Urinary bladder (tissue), 4 donors: ENCODE measurements around the gene SERINC5. TPM values are rescaled to one million over a fixed set of nuclear protein-coding genes. Genes with fewer than 3 reads are reported as not detected.
"Not testable (repeated sequence)": the region's sequence is repeated elsewhere in the genome, so short reads cannot be mapped to it uniquely, and the experiment has no call there.

Source experiments
- DNase-seq: peaks from one replicate; pipeline ENCODE4 v3.0.0-alpha.2; 2015; ENCODE audit errors: extremely low spot score
- H3K27ac ChIP-seq: one replicate; pipeline ENCODE4 v1.5.1; 2013; ENCODE audit warnings: low read depth, mild to moderate bottlenecking, moderate library complexity
- H3K36me3 ChIP-seq: one replicate; pipeline ENCODE4 v1.6.1; 2013; ENCODE audit warnings: mild to moderate bottlenecking, moderate library complexity; ENCODE audit not compliant: insufficient read depth
- H3K4me1 ChIP-seq: one replicate; pipeline ENCODE4 v1.6.1; 2013; ENCODE audit warnings: mild to moderate bottlenecking, moderate library complexity; ENCODE audit not compliant: insufficient read depth
- H3K4me3 ChIP-seq: one replicate; pipeline ENCODE4 v1.5.1; 2013; ENCODE audit warnings: low read depth, low read length
- WGBS: extraction: QIAGEN DNeasy Blood & Tissue Kit; methylation state at CpG from one replicate; pipeline ENCODE4 v1.1.7; 2013; 5-methylcytosine and 5-hydroxymethylcytosine counted together
- polyA plus RNA-seq: library from polyadenylated mRNA; stranded (reverse); fragments of 200-250 nt; gene quantifications from one replicate; pipeline ENCODE4 v1.2.3, GENCODE V29; 2013
- total RNA-seq: library from RNA; depleted of rRNA; stranded (reverse); fragments of >200 nt; gene quantifications from one replicate; pipeline ENCODE4 v1.2.3, GENCODE V29; 2014
- donor health status: healthy with polysubstance abuse.
- donor health status: healthy.

SERINC5 gene
- total and polyA plus RNA-seq, 2 donors = 7.2 to 48.7 TPM

DNA sequence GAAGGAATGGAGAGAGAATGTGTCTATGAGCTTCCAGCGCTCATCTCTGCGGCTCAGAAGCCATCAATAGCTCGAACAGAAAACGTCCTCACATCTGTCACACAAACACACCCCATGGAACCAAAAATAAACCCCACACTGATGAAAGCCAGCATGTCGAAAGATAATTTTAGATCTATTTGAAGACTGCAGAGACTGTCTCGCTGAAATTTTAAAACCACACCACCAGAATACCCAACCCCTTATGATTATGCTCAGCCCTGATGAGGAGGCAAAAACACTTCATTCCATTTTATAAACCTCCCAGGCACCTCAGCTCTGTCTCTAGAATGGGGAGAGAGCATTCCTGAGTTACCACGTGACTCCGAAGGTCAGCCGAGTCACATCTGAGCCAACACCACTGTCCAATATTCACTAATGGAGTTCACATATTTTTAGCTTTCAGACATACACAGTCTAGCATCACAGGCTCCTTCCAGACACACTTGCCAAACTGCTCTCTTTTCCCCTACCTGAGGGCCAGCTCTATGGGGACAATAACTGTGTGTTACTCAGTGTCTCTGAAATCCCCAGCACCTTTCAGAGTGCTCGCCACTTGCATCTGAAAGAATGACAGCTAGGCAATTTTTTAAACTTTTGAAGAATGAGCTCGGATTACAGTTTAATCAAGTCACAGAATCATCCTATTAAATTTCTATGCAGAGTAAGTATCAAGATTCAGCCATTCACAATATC is 63.2 kb downstream of the SERINC5 start:
- no peak for DNase-seq
- no peaks in the 10 kb centered on the region for H3K36me3 ChIP-seq
- H3K27ac ChIP-seq = no peak overlapping the region
- no peaks in the 10 kb centered on the region for H3K4me1 ChIP-seq
- 48% methylated on average over 11 of the region's 11 CpGs for WGBS
- H3K4me3 ChIP-seq = no peak overlapping the region

DNA sequence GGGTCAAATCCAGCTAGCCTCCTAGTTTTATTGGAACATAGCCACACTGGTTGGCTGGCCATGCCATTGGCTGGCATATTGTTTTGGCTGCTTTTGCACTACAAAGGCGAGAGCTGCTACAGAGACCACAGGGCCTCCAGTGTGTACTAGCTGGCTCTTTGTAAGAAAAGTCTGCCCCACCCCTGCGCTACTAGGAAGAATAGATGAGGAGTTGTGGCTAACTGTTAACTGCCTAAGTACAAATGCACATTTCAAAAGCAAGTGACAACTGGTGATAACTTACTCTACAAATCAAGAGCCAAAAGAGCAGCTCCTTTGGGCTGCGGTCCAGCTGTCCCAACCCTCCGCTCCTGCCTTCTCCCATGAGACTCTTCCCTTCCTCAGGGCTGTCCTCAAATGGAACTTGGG is 63.9 kb downstream of the SERINC5 start:
- no peaks in the 10 kb centered on the region for H3K36me3 ChIP-seq
- H3K27ac ChIP-seq = no peak overlapping the region
- no peak overlapping the region for H3K4me3 ChIP-seq
- no peak for DNase-seq
- no peaks in the 10 kb centered on the region for H3K4me1 ChIP-seq
- 45% methylated on average over 4 of the region's 4 CpGs for WGBS

DNA sequence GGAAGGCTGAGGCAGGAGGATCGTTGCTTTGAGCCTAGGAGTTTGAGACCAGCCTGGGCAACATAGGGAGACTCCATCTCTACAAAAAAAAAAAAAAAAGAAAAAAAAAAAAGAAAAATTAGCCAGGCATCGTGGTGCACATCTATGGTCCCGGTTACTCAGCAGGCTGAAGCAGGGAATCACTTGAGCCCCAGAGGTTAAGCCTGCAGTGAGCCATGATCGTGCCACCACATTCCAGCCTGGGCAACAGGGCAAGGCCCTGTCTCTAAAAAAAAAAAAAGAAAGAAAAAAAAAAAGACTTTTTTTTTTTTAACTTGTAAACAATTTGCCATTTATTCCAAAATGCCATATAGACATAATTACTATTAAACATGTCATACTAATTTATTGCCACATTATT is 64.5 kb downstream of the SERINC5 start:
- Histone ChIP-seq H3K36me3 (no peaks in the 10 kb centered on the region), H3K27ac (no peak overlapping the region), H3K4me3 (no peak overlapping the region), H3K4me1 (no peaks in the 10 kb centered on the region)
- 77% methylated on average over 4 of the region's 4 CpGs for WGBS
- DNase-seq = no peak

DNA sequence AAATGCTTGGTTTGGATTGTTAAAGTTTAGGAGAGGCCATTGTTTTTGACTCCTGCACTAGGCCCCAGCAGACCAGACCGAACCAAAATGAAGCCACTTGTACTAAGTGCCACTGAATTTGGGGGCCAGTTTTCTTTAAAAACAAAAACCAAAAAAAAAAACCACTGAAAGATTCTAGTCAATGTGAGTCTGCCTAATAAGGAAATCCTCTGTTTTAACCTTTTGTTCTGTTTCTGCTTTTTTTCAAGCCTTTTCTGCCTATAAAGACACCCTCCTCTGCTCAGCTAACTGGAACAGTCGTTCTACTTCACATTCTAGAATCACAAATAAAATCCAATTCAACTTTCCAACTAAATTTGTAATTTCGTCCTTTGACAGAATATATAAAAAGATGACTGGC is 64.9 kb downstream of the SERINC5 start:
- Histone ChIP-seq H3K36me3 (no peaks in the 10 kb centered on the region), H3K27ac (no peak overlapping the region), H3K4me1 (no peaks in the 10 kb centered on the region), H3K4me3 (no peak overlapping the region)
- no peak for DNase-seq
- 83% methylated on average over 3 of the region's 3 CpGs for WGBS

DNA sequence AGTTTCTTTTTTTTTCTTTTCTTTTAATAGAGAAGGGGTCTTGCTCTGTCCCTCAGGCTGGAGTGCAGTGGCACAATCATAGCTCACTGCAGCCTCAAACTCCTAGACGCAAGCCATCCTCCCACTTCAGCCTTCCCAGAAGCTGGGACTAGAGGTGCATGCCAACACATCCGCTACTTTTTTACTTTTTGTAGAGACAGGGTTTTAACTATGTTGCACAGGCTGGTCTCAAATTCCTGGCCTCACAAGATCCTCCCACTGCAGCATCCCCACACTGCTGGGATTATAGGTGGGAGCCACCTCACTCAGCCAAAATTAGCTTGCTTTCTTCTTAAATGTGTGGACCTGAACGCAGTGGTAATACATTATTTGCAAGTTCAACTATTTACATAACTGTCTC is 66.1 kb downstream of the SERINC5 start:
- Histone ChIP-seq H3K36me3 (no peaks in the 10 kb centered on the region), H3K4me3 (no peak overlapping the region), H3K27ac (no peak overlapping the region), H3K4me1 (no peaks in the 10 kb centered on the region)
- DNase-seq = no peak
- 87% methylated on average over 3 of the region's 3 CpGs for WGBS

DNA sequence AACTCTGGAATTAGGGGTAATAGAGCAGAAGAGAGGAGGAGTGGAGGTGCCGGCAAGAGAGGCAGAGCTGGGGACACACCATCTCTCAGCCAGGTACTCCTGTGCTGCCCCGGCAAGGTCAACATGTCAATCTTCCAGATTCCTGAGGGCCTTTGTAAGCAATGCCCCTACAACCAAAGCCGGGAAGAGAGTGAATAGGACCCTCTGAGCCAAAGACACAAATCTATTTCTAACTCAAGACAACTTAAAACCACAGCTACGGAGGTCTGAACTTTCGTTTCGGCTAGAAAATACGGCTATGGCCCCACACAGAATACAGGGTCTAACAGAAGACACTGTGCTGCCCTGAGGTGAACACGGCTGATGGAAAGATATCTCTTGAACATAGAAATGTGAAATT is 66.6 kb downstream of the SERINC5 start:
- peak overlapping the region; percentile 14 for H3K4me3 ChIP-seq
- no peaks in the 10 kb centered on the region for H3K36me3 ChIP-seq
- WGBS = 86% methylated on average over 8 of the region's 8 CpGs
- H3K4me1 ChIP-seq = no peaks in the 10 kb centered on the region
- no peak overlapping the region for H3K27ac ChIP-seq
- no peak for DNase-seq

DNA sequence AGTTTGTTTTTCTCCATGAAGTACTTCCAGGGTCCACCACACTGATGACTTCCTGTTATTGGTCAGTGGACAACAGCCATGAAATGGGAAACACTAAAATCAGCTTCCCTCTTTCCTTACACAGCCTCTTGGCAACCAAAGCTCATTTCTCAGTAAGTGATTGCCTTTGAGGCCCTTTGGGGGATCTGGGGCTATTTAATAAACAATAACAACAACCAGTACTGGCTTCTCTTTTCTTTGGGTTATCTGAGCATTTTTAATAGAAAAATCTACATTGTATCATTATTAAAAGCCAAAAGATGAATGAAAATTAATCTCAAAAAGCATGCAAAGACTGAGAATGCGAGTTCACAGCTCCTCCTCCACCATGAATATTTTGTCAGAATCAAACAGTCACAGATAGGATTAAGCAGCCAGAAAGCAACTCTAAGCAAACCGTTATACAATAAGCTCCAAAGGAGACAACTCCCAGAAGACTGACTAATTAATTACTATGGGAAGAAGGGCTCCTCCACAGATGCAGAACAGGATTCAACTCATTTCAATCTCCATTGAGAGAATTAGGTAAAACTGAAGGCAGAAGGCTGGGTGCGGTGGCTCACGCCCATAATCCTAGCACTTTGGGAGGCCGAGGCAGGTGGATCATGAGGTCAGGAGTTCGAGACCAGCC is 68.3 kb downstream of the SERINC5 start:
- 81% methylated on average over 6 of the region's 6 CpGs for WGBS
- Histone ChIP-seq H3K4me3 (no peak overlapping the region), H3K27ac (peak overlapping the region; percentile 65)

DNA sequence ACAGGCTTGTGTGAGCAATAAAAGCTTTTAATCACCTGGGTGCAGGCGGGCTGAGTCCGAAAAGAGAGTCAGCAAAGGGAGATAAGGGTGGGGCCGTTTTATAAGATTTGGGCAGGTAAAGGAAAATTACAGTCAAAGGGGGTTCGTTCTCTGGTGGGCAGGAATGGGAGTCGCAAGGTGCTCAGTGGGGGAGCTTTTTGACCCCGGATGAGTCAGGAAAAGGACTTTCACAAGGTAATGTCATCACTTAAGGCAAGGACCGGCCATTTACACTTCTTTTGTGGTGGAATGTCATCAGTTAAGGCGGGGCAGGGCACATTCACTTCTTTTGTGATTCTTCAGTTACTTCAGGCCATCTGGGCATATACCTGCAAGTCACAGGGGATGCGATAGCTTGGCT is 70.3 kb downstream of the SERINC5 start:
- not testable (repeated sequence) for DNase-seq, H3K4me3 ChIP-seq, H3K36me3 ChIP-seq, H3K4me1 ChIP-seq, H3K27ac ChIP-seq
- WGBS = 88% methylated on average over 9 of the region's 9 CpGs

More for the DNA sequence above, 68.3 kb downstream of the SERINC5 start:
- no peaks in the 10 kb centered on the region for H3K4me1 ChIP-seq
- H3K36me3 ChIP-seq = no peaks in the 10 kb centered on the region
- DNase-seq = no peak

DNA sequence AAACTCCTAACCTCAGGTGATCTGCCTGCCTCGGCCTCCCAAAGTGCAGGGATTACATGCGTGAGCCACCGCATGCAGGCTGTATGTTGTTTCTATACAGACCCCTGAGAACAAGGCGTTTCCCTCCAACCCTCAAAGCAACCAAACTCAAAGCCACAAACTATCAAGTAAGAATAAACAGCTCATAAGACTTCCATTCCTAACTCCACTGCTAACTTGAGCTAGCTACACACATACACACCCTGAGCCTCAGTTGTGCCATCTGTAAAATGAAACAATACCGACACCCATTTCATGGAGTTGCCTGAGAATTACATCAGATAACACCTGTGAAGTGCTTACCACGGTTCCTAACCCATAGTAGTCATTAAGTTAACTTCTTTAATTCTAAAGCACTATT is 70.8 kb downstream of the SERINC5 start:
- no peaks in the 10 kb centered on the region for H3K36me3 ChIP-seq
- DNase-seq = no peak
- H3K27ac ChIP-seq = no peak overlapping the region
- WGBS = 92% methylated on average over 6 of the region's 6 CpGs
- peaks cover 2% of the 10 kb centered on the region for H3K4me1 ChIP-seq
- no peak overlapping the region for H3K4me3 ChIP-seq

DNA sequence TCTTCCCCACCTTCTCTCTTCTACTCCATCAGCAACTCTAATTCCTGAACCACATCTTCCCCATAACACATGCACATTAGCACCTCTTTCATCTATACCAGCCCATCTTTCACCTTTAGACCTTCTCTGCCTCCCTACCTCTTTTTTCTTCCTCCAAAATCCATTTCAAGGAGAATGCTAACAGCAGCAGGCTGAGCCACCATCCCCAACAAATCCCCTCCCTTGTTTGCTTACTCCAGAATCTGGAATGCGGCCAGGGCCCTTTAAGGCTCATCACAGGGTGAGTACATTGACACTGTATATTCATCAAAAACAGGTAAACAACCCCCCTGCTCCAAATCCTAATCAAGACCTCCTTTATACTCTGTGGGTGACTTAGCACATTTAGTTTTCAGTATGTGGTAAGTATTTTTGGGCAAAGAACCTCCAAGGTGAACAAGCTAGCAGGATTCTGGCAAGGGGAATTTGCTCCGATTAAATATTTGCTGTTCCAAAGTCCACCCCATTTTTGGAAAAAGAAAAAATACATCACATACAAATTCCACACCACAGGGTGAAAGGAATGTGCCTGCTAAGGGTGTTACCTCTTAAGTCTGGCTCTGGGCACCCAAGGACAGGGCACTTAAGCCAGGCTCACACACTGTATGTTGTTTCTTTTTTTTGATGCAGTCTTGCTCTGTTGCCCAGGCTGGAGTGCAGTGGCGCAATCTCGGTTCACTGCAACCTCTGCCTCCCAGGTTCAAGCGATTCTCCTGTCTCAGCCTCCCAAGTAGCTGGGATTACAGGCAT is 71.4 kb downstream of the SERINC5 start:
- Histone ChIP-seq H3K27ac (no peak overlapping the region), H3K4me3 (no peak overlapping the region), H3K36me3 (no peaks in the 10 kb centered on the region), H3K4me1 (peaks cover 2% of the 10 kb centered on the region)
- DNase-seq = no peak
- WGBS = 78% methylated on average over 5 of the region's 5 CpGs

DNA sequence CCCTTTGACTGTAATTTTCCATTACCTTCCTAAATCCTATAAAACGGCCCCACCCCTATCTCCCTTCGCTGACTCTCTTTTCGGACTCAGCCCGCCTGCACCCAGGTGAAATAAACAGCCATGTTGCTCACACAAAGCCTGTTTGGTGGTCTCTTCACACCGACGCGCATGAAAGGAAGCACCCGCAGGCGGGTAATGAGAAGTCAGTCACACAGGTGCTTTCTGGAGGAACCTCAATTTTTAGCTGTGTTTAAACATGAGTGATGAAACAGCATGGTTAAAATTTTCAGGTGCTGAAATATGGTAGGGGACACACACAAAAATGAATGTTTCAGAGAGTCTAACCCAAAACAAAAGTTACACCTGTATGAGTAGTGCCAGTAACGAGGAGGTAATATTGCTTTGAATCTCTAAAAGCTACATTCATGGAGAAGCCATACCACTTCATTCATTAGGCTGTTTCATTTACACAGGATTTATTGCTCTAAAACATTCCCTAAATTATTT is 72.1 kb downstream of the SERINC5 start:
- not testable (repeated sequence) for H3K36me3 ChIP-seq, H3K4me3 ChIP-seq, H3K4me1 ChIP-seq, DNase-seq
- WGBS = 84% methylated on average over 10 of the region's 10 CpGs
- peak overlapping the region; percentile 82 for H3K27ac ChIP-seq

DNA sequence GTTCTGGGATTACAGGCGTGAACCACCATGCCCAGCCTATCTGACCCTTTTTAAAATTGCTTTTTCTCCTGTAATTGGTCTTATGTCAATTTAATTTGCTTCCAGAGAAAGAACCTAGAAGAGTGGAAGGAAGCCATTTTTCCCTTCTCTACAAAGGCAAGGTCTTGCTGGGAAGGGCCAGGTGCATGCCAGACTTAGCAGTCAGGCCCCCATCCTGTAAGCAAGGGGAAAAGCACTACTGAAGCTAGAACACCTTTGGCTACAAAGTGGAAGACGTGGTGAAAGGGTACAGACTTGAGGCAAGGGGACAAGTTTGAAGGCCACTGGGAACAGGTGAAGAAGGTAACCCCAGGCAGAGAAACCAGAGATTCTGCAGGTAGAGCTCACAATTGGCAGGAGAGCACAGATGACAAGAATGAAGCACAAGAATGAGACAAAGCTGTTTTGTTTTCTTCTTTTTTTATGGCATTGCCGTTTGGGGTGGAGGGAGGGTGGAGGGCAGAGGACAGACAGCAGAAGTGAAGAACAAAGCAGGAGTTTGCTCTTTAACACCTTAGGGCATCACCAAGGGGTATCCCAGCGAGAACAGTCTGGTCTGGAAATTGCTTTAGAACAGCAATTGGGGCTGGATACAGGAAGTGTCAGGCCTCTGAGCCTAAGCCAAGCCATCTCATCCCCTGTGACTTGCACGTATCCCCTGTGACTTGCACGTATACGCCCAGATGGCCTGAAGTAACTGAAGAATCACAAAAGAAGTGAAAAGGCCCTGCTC is 72.9 kb downstream of the SERINC5 start:
- Histone ChIP-seq H3K4me1 (peaks cover 2% of the 10 kb centered on the region), H3K27ac (peak overlapping the region; percentile 43), H3K36me3 (no peaks in the 10 kb centered on the region), H3K4me3 (no peak overlapping the region)
- WGBS = 76% methylated on average over 7 of the region's 7 CpGs
- no peak for DNase-seq

DNA sequence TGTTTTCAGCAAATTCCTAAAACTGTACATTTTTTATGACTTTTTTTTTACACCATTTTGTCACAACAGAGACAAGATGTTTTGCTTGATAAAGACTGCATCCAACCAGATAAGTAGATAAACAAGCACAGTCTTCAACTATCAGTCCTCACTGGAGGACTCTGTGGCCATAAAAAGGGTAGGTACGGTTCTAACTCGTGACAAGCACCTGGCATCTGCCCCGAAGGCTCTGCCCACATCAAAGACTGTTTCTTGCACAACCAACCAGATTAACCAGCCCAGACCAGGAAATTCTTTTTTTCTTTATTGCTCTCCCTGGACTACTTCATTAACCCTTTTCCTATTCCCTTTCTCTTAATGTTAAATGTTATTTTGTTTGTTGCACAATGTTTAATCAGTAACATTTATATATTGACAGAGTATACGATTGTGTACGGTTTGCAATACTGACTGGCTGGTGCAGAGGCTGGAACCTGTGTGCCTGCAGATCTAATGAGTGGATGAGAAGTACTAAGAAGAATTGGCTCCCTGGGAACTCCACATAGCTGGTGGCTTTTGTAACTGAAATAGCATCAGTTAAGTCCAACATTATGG is 74.1 kb downstream of the SERINC5 start:
- 65% methylated on average over 5 of the region's 5 CpGs for WGBS
- Histone ChIP-seq H3K36me3 (no peaks in the 10 kb centered on the region), H3K4me1 (peaks cover 2% of the 10 kb centered on the region), H3K27ac (no peak overlapping the region), H3K4me3 (no peak overlapping the region)
- DNase-seq = peak; percentile 78
